HepG2 (cell line): ENCODE results near the gene GTF2B. TPM values are rescaled to one million over a fixed set of nuclear protein-coding genes. Genes with fewer than 3 reads are reported as not detected.

Source experiments
- ATAC-seq: fragments of 200-7000 bp; cut with Tn5 transposase; 3 replicates; pipeline ENCODE4 v1.9.1; 2020; ENCODE audit warnings: mild to moderate bottlenecking, moderate library complexity
- BruUV-seq: library from RNA; stranded (reverse); fragments of 400-500 nt; replicated peaks from 2 replicates; lab custom pipeline; 2021; lab: Mats Ljungman, UMichigan
- CTCF ChIA-PET: fragments of 300-600 bp; formaldehyde crosslinking; extraction: SDS; loops from one replicate; lab custom pipeline; 2021; ENCODE audit warnings: low total read pairs, inconsistent platforms, low intra/inter-chr PET ratio; lab: Yijun Ruan, JAX
- POLR2A ChIA-PET: fragments of 350-600 bp; sonication (Branson Sonifier 250); formaldehyde crosslinking; loops from one replicate; lab custom pipeline; 2020; ENCODE audit warnings: antibody characterized with exemption, inconsistent platforms; lab: Yijun Ruan, JAX
- DNase-seq: peaks from one replicate; pipeline ENCODE4 v3.0.0-alpha.2; 2015; ENCODE audit warnings: low spot score
- FAIRE-seq: peaks from 3 replicates; lab custom pipeline; 2011; peaks lifted over from hg19 to GRCh38; lab: Jason Lieb, UNC
- H2AFZ ChIP-seq: one replicate; pipeline ENCODE4 v1.6.1; 2011; ENCODE audit warnings: low read length, inconsistent platforms
- H3K27ac ChIP-seq: fragments of 300-600 bp; 3 replicates; pipeline ENCODE4 v1.8.0; 2011; ENCODE audit warnings: mixed run types, mild to moderate bottlenecking, mixed read lengths, low read length, inconsistent platforms; ENCODE audit not compliant: insufficient read depth; ENCODE audit errors: extremely low read length
- H3K27me3 ChIP-seq, 2 experiments: fragments of 200-600 bp in 1 of 2; 2 replicates in 1 of 2; 3 replicates in 1 of 2; pipeline versions ENCODE4 v1.6.0 to v1.8.0; 2011; ENCODE audit warnings: low read length in 2 of 2, mild to moderate bottlenecking in 2 of 2, moderate library complexity in 2 of 2, inconsistent platforms in 1 of 2; ENCODE audit not compliant: insufficient read depth in 2 of 2, control insufficient read depth in 1 of 2
- H3K36me3 ChIP-seq, 2 experiments: fragments of 200-600 bp in 1 of 2; replicated peaks in 1 of 2; 2 replicates in 1 of 2; 3 replicates in 1 of 2; pipeline versions ENCODE4 v1.5.1 to v1.8.0; 2011; ENCODE audit warnings: low read length in 2 of 2, inconsistent platforms in 1 of 2; ENCODE audit not compliant: insufficient read depth in 2 of 2, control insufficient read depth in 1 of 2
- H3K4me1 ChIP-seq: 2 replicates; pipeline ENCODE4 v1.5.1; 2012; ENCODE audit warnings: low read length, inconsistent platforms; ENCODE audit not compliant: insufficient read depth
- H3K4me2 ChIP-seq: 2 replicates; pipeline ENCODE4 v1.6.0; 2011; ENCODE audit warnings: low read depth, low read length, inconsistent platforms
- H3K4me3 ChIP-seq, 3 experiments: fragments of 200-600 bp in 1 of 3; sonication (generic), shearing (Covaris generic) in 1 of 3; replicated peaks in 1 of 3; 2 replicates each; pipeline ENCODE4 v1.5.1; 2011 to 2016; ENCODE audit warnings: low read length in 3 of 3, inconsistent platforms in 2 of 3, low read depth in 2 of 3, mild to moderate bottlenecking in 2 of 3, control low read depth in 1 of 3, mixed read lengths in 1 of 3; ENCODE audit not compliant: insufficient read depth in 1 of 3
- H3K79me2 ChIP-seq: one replicate; pipeline ENCODE4 v1.6.1; 2011; ENCODE audit warnings: low read length, inconsistent platforms; ENCODE audit not compliant: insufficient read depth
- H3K9ac ChIP-seq: 2 replicates; pipeline ENCODE4 v1.6.0; 2011; ENCODE audit warnings: mild to moderate bottlenecking, low read depth, low read length, inconsistent platforms; ENCODE audit not compliant: insufficient read depth
- H3K9me3 ChIP-seq: 2 replicates; pipeline ENCODE4 v1.5.1; 2012; ENCODE audit warnings: mild to moderate bottlenecking, low read length
- H4K20me1 ChIP-seq: 2 replicates; pipeline ENCODE4 v1.6.0; 2011; ENCODE audit warnings: inconsistent platforms, mild to moderate bottlenecking, low read length, moderate library complexity; ENCODE audit not compliant: insufficient read depth
- CEBPG ChIP-seq: IDR thresholded peaks from 2 replicates; pipeline ENCODE4 v1.6.1; 2016
- FOXA3 ChIP-seq: IDR thresholded peaks from 2 replicates; pipeline ENCODE4 v1.6.1; 2016; ENCODE audit warnings: missing genetic modification reagents, missing compliant biosample characterization
- HDAC1 ChIP-seq: sonication (generic); formaldehyde crosslinking; IDR thresholded peaks from 2 replicates; pipeline ENCODE4 v1.5.1; 2020; ENCODE audit warnings: mild to moderate bottlenecking, missing genetic modification reagents
- PHF5A ChIP-seq: IDR thresholded peaks from one replicate; pipeline ENCODE4 v1.6.1; 2018; ENCODE audit warnings: low read depth, missing genetic modification reagents; ENCODE audit not compliant: unreplicated experiment
- PHF8 ChIP-seq: sonication (generic); formaldehyde crosslinking; IDR thresholded peaks from 2 replicates; pipeline ENCODE4 v1.5.0; 2020; ENCODE audit warnings: missing genetic modification reagents
- RBM22 ChIP-seq: fragments of 200-400 bp; formaldehyde crosslinking; optimal IDR thresholded peaks from 2 replicates; pipeline ENCODE3; 2017; ENCODE audit warnings: mild to moderate bottlenecking, low read length, moderate library complexity
- ZNF234 ChIP-seq: sonication (generic); formaldehyde crosslinking; conservative IDR thresholded peaks from 2 replicates; pipeline ENCODE4 v1.5.1; 2020; ENCODE audit warnings: mild to moderate bottlenecking, missing genetic modification reagents
- ZNF280D ChIP-seq: sonication (generic); formaldehyde crosslinking; IDR thresholded peaks from 2 replicates; pipeline ENCODE4 v1.5.1; 2020; ENCODE audit warnings: mild to moderate bottlenecking, missing genetic modification reagents
- WGBS: methylation state at CpG from one replicate; pipeline ENCODE4 v1.1.6; 2017; ENCODE audit warnings: low lambda C conversion rate; 5-methylcytosine and 5-hydroxymethylcytosine counted together
- in situ Hi-C: cut with HindIII; loops from 2 replicates; pipeline ENCODE4 v1.10.0; 2017; ENCODE audit warnings: low pct_unique_long_range_greater_than_20kb; ENCODE audit not compliant: extremely low pct_ligation_motif_present
- intact Hi-C: fragments of 100-400 bp; cut with micrococcal nuclease; formaldehyde crosslinking; loops from one replicate; pipeline ENCODE4 v1.10.0; 2022; ENCODE audit not compliant: unreplicated experiment
- polyA plus RNA-seq, 8 experiments: library from polyadenylated mRNA; depleted of rRNA in 3 of 8; stranded (reverse) in 7 of 8; unstranded in 1 of 8; fragments of >200 nt; fragmentation: Illumina TruSeq in 4 of 8; extraction: Trizol in 4 of 8; gene quantifications; 2 replicates each; pipeline versions ENCODE4 v1.2.1 to v1.2.3, GENCODE V29; 2011 to 2016; ENCODE audit warnings: low read depth in 4 of 8, missing spikeins in 1 of 8, mixed read lengths in 1 of 8; ENCODE audit not compliant: insufficient read depth in 1 of 8
- total RNA-seq, 5 experiments: library from RNA; depleted of rRNA; stranded (reverse); fragments of >200 nt; fragmentation: Illumina TruSeq; extraction: Trizol; gene quantifications; 2 replicates each; pipeline ENCODE4 v1.2.3, GENCODE V29; 2016; ENCODE audit warnings: low read depth in 1 of 5
- TF ChIP-seq, protein P1 (sequence below): sonication (generic); formaldehyde crosslinking; IDR thresholded peaks from 2 replicates; pipeline ENCODE4 v1.4.0; 2020; ENCODE audit warnings: mild to moderate bottlenecking, low read depth, missing genetic modification reagents
- TF ChIP-seq, protein P2 (sequence below): sonication (generic); formaldehyde crosslinking; IDR thresholded peaks from 2 replicates; pipeline ENCODE4 v1.9.0; 2021; ENCODE audit warnings: missing genetic modification reagents, borderline replicate concordance
- TF ChIP-seq, protein P3 (sequence below): sonication (generic); formaldehyde crosslinking; IDR thresholded peaks from 2 replicates; pipeline ENCODE4 v1.4.0; 2020; ENCODE audit warnings: mild to moderate bottlenecking, missing genetic modification reagents

Gene GTF2B
- total and polyA plus RNA-seq, 2 of the 13 experiments (the other 11 are each of a cell fraction or from before 2014, with no cell fraction given), result 31.5 to 43.4 TPM

DNA sequence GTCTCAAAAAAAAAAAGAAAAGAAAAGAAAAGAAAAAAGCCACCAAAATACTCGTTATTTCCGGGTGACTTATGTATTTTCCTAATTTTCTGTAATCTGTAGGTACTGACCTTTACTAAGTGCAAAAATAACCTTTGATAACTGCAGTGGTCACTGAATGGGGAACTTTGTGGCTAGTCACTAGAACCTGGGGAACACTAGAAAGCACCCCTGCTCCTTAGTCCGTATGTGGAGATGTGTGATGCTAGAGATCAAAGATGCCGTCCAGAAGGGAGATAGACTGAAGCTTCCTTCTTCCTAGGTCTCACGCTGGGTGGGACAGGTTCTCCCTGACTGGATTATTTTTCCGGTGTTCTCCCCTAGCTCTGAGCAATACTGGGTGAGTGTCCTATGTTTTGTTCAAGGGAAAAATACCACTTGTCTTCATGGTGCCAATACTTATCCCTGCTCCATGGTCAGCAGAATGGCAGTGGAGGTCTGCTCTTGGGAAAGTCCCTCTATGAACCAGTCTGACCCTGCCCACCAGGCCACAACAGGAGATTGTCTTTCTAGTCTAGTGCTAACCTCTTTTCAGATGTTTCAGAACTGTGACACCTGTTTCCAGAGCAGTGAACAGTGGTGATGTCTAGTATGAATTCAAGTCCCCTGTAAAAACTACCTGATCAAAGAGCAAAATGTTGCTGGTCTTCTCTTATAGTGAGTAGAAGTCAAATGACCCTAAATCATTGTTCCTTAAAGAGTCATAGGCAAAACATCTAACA is 39.9 kb downstream of the GTF2B start:
- no TSS peak for BruUV-seq
- CTCF ChIA-PET, result no interaction called here
- FAIRE-seq, result no peak
- H3K79me2 ChIP-seq, result no peaks in the 10 kb centered on the region
- no peaks in the 10 kb centered on the region for H3K9me3 ChIP-seq
- H3K9ac ChIP-seq, result no peak overlapping the region
- POLR2A ChIA-PET, result no interaction called here
- intact Hi-C loops (no loop called here), in situ Hi-C loops (no loop called here)
- WGBS, result 94% methylated on average over 6 of the region's 6 CpGs
- no peak overlapping the region for H3K4me3 ChIP-seq
- no peak overlapping the region for H3K4me2 ChIP-seq
- ATAC-seq, result no peak; the same call in 1 of the 3 replicates
- H3K36me3 ChIP-seq, result peaks cover 9 to 35% of the 10 kb centered on the region in 2 experiments; a peak in 4 of 5 replicates
- H2AFZ ChIP-seq, result no peak overlapping the region
- DNase-seq, result no peak
- no peaks in the 10 kb centered on the region for H3K4me1 ChIP-seq
- peak; percentile 50 for TF ChIP-seq RBM22
- TF ChIP-seq PHF8 (CRISPR knock-in tag), result no peak
- H3K27me3 ChIP-seq, result no peaks in the 10 kb centered on the region
- no peaks in the 10 kb centered on the region for H4K20me1 ChIP-seq
- no peak overlapping the region for H3K27ac ChIP-seq

DNA sequence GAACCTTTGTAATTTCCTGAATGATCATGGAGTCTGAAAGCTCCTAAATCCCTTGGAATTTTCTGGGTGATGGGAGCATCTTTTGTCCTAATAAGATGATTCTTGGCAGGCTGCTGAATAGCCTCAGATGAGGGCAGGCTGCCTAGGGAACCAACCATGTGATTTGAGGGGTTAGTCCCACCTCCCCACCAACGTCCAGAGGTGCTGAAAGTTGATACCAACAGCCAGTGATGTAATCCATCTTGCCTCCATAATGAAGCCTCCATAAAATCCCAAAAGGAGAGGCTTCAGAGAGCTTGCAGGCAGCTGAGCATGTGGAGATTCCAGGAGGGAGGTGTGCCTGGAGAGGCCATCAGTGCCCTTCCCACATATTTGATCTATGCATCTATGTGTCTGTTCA is 43.7 kb downstream of the GTF2B start:
- intact Hi-C loops, result no loop called here
- Histone ChIP-seq H3K27me3 (no peaks in the 10 kb centered on the region), H3K4me1 (no peaks in the 10 kb centered on the region), H3K36me3 (peaks cover 2 to 8% of the 10 kb centered on the region in 2 experiments; a peak in 3 of 5 replicates), H4K20me1 (no peaks in the 10 kb centered on the region), H3K27ac (no peak overlapping the region), H3K4me3 (no peak overlapping the region), H3K9me3 (no peaks in the 10 kb centered on the region), H3K9ac (no peak overlapping the region), H3K4me2 (no peak overlapping the region), H2AFZ (no peak overlapping the region), H3K79me2 (no peaks in the 10 kb centered on the region)
- WGBS, result 9% methylated on average over 1 of the region's 1 CpG
- BruUV-seq, result no TSS peak
- ChIA-PET POLR2A (no interaction called here), CTCF (no interaction called here)
- FAIRE-seq (no peak), DNase-seq (no peak), ATAC-seq (peak; percentile 31; the same call in 2 of the 3 replicates)
- in situ Hi-C loops, result no loop called here
- TF ChIP-seq PHF5A (CRISPR knock-in tag) (no peak), HDAC1 (CRISPR knock-in tag) (no peak), CEBPG (CRISPR knock-in tag) (no peak), ZNF280D (CRISPR knock-in tag) (no peak), FOXA3 (CRISPR knock-in tag) (no peak), ZNF234 (CRISPR knock-in tag) (no peak)
- TF ChIP-seq, protein P1, sequence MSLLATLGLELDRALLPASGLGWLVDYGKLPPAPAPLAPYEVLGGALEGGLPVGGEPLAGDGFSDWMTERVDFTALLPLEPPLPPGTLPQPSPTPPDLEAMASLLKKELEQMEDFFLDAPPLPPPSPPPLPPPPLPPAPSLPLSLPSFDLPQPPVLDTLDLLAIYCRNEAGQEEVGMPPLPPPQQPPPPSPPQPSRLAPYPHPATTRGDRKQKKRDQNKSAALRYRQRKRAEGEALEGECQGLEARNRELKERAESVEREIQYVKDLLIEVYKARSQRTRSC (CRISPR knock-in tag), result no peak
- TF ChIP-seq, protein P2, sequence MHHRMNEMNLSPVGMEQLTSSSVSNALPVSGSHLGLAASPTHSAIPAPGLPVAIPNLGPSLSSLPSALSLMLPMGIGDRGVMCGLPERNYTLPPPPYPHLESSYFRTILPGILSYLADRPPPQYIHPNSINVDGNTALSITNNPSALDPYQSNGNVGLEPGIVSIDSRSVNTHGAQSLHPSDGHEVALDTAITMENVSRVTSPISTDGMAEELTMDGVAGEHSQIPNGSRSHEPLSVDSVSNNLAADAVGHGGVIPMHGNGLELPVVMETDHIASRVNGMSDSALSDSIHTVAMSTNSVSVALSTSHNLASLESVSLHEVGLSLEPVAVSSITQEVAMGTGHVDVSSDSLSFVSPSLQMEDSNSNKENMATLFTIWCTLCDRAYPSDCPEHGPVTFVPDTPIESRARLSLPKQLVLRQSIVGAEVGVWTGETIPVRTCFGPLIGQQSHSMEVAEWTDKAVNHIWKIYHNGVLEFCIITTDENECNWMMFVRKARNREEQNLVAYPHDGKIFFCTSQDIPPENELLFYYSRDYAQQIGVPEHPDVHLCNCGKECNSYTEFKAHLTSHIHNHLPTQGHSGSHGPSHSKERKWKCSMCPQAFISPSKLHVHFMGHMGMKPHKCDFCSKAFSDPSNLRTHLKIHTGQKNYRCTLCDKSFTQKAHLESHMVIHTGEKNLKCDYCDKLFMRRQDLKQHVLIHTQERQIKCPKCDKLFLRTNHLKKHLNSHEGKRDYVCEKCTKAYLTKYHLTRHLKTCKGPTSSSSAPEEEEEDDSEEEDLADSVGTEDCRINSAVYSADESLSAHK (CRISPR knock-in tag), result no peak
- TF ChIP-seq, protein P3, sequence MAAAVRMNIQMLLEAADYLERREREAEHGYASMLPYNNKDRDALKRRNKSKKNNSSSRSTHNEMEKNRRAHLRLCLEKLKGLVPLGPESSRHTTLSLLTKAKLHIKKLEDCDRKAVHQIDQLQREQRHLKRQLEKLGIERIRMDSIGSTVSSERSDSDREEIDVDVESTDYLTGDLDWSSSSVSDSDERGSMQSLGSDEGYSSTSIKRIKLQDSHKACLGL (CRISPR knock-in tag), result no peak
